HUES6 (cell line): ENCODE data around the gene HOXC9.

ENCODE experiments used
- H3K27ac ChIP-seq: 2 replicates; pipeline ENCODE4 v1.7.0; 2013; ENCODE audit warnings: low read depth, mild to moderate bottlenecking, low read length, inconsistent platforms
- H3K27me3 ChIP-seq: 2 replicates; pipeline ENCODE4 v1.6.1; 2013; ENCODE audit warnings: low read length; ENCODE audit not compliant: control insufficient read depth, insufficient read depth
- H3K36me3 ChIP-seq: 2 replicates; pipeline ENCODE4 v1.6.1; 2013; ENCODE audit warnings: low read length; ENCODE audit not compliant: control insufficient read depth, insufficient read depth
- H3K4me1 ChIP-seq: 2 replicates; pipeline ENCODE4 v1.6.1; 2013; ENCODE audit warnings: low read length; ENCODE audit not compliant: control insufficient read depth, insufficient read depth
- H3K4me3 ChIP-seq: 2 replicates; pipeline ENCODE4 v1.5.1; 2013; ENCODE audit warnings: low read depth, low read length
- H3K9ac ChIP-seq: one replicate; pipeline ENCODE4 v1.6.1; 2013; ENCODE audit warnings: mild to moderate bottlenecking, low read length
- H3K9me3 ChIP-seq: 2 replicates; pipeline ENCODE4 v1.6.1; 2013; ENCODE audit warnings: low read depth, low read length; ENCODE audit not compliant: control insufficient read depth, insufficient read depth

The HOXC9 gene

DNA sequence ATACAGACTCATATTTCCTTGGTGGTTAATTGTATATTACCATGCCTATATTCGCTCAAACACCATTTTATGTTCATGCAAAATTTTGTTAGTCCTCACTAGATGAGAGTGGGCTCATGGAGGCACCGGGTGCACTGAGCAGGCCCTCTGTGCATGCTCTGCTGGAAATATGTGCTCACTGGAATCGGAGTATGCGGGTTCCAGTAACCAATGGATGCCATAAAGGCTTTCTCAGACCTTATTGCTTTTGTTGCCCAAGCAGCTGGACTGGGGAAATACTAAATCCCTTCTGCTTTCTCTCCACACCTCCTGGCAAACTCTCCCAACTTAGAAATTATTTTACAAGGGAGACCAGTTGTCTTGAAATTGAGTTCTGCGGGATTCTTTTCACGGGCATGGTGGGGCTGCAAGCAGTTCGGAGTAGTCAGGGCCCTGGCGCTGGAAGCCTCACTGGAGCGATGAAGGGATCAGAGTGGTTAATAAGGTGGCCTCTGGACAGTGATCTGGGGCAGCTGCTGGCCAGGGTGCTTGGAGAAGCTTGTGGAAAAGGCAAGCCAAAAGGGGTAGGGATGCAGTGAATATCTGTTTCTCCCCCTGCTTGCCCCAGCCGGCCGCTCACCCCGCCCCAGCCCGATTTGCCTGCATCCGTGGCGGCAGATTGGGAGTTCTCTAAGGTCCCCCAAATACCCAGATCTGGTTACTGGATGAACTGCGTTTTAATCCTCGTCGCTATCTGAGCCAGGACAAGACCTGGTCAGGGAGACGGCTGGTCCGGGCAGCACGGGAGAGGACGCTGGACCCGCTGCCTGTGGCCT, 20.8 kb downstream of the HOXC9 start:
- no peak overlapping the region; the same call in 1 of the 2 replicates for H3K27ac ChIP-seq

DNA sequence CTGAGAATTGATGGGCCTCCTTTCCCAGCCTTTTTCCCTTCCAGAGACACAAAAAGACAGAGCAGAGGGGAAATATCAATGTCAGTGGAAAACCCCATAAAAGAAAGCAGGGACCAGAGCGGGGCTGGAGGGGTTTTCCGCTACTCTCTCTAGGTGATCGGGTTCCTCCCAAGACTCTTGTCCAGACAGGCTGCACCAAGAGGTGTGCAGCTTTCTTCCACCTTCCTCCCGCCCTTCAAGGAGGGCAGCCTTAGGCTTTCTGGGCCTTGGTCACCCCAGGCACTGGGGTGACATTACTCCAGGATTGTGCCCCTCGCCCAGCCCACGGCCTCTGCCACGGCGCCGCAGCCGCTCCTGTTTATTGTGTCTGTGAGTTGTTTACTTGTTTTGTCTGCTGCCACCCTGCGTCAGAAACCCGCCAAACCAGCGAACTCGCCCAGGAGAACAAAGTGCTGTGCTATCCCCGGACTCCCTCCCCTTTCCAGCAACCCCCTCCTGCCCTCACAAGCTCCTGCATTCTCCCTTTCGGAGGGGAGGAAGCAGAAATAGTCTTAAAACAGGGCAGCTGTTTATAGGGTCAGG, 21.6 kb downstream of the HOXC9 start:
- Histone ChIP-seq H3K9me3 (no peaks in the 10 kb centered on the region), H3K4me1 (peaks cover 28% of the 10 kb centered on the region), H3K4me3 (peak overlapping the region; percentile 45; the same call in 1 of the 2 replicates), H3K27ac (no peak overlapping the region; the same call in 1 of the 2 replicates), H3K27me3 (peaks cover 100% of the 10 kb centered on the region), H3K36me3 (no peaks in the 10 kb centered on the region), H3K9ac (peak overlapping the region; percentile 88)

More for the DNA sequence above, 20.8 kb downstream of the HOXC9 start:
- Histone ChIP-seq H3K27me3 (peaks cover 100% of the 10 kb centered on the region), H3K9me3 (no peaks in the 10 kb centered on the region), H3K36me3 (no peaks in the 10 kb centered on the region), H3K4me1 (peaks cover 25% of the 10 kb centered on the region), H3K9ac (peak overlapping the region; percentile 88), H3K4me3 (peak overlapping the region; percentile 45; the same call in 1 of the 2 replicates)

DNA sequence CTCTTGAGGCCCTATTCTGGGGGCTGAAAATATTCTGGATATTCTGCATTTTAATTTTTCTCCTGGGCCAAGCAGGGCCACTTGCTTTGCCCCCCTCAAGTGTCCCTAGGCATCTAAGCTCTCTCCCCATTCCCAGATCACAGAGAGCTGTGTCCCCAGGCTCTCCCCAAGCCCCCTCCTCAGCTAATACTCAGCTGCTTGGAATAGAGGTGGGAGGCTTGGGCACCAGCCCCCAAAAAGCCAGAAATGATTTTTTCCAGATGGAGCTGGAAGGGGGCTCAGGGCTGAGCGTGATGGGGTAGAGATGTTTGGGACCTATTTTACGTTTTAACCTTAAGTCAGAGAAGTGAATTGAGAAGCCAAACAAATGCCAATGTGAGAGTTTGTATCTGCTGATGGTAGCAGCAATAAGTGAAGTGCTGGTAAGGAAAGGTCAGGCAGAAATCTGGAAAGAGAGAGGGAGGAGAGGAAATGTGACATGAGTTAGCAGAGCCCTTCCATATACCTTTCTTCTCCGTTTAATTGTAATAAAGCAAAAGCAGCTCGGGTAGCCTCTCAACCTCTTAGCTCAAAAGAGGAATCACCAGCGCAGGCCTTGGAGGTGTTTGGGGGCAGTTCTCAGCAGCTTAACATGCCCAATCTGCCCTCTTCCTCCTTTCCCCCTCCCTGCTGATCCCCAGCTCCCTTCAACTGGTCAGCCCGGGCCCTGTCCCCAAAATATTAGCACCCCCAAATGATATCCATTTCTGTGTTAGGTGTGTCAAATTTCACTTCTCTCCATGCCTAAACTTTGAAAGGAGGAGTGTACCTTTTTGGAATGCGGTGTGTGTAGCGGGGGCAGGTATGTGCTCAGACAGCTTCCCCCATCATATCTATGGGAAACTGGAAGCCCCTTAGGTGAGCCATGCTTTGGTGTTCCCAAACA, 23.3 kb downstream of the HOXC9 start:
- peak overlapping the region; percentile 12; the same call in 1 of the 2 replicates for H3K4me3 ChIP-seq
- peak overlapping the region; percentile 70 for H3K9ac ChIP-seq
- no peaks in the 10 kb centered on the region for H3K36me3 ChIP-seq
- peaks cover 100% of the 10 kb centered on the region for H3K27me3 ChIP-seq
- H3K4me1 ChIP-seq, result peaks cover 19% of the 10 kb centered on the region
- H3K9me3 ChIP-seq, result no peaks in the 10 kb centered on the region
- H3K27ac ChIP-seq, result no peak overlapping the region; the same call in 1 of the 2 replicates

DNA sequence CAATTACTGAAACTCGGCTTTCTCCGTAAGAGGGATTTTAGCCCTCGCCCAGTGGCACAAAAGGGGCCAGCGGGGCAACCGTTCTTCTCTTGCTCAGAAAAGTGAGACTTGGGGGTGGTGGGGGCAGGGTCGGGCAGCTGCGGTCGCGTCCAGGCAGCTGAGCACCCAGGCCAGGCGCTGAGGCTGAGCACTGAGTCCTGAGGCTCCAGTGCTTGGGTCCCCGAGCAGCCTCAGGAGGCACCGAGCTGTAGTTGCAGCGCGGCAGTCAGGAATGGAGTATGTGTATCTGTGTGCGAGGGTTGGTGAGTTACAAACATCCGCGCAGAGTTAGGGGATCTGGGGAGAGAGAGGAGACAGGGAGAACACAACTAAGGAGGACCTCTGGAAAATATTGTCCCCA, 24.2 kb downstream of the HOXC9 start:
- no peaks in the 10 kb centered on the region for H3K9me3 ChIP-seq
- H3K27ac ChIP-seq, result no peak overlapping the region
- peak overlapping the region; percentile 60 for H3K9ac ChIP-seq
- H3K36me3 ChIP-seq, result no peaks in the 10 kb centered on the region
- H3K4me1 ChIP-seq, result peaks cover 19% of the 10 kb centered on the region; the same call in 1 of the 2 replicates
- peaks cover 100% of the 10 kb centered on the region for H3K27me3 ChIP-seq
- no peak overlapping the region; the same call in 1 of the 2 replicates for H3K4me3 ChIP-seq

DNA sequence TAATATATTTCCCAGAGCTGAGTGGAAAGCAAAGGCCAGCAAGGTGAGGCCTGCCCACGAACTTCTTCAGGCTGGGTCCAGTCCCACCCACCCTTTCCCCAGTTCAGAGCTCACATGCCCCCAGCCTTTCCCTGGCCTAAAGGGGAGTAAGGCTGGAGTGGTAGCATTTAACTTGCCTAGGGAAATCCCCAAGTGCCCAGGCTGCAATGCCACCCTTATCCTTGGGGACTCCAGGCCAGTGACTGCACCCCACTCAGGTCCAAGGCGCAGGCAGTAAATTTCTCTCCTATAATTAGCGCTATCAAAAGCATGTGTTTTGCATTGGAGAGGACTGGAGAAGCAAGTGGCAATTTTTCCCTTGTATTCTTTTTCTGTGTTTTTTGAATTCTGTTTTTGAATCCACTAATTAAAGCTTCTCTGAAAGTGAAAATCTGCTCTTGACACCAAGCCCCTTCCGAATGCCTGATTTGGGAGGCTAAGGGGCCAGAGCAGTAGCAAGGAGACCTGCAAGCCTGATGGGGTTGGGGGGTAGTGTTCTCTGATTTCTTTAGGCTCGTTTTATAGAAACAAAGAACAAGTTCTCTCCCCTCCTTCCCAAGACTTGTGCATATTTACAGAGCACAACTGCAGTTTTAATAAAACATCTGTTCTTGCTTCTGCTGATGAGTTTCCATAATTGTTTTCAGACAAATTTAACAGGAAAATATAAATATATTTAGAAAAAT, 24.8 kb downstream of the HOXC9 start:
- Histone ChIP-seq H3K27ac (no peak overlapping the region), H3K27me3 (peaks cover 100% of the 10 kb centered on the region), H3K36me3 (no peaks in the 10 kb centered on the region), H3K4me3 (no peak overlapping the region), H3K9me3 (no peaks in the 10 kb centered on the region), H3K9ac (peak overlapping the region; percentile 60), H3K4me1 (peaks cover 23% of the 10 kb centered on the region)

DNA sequence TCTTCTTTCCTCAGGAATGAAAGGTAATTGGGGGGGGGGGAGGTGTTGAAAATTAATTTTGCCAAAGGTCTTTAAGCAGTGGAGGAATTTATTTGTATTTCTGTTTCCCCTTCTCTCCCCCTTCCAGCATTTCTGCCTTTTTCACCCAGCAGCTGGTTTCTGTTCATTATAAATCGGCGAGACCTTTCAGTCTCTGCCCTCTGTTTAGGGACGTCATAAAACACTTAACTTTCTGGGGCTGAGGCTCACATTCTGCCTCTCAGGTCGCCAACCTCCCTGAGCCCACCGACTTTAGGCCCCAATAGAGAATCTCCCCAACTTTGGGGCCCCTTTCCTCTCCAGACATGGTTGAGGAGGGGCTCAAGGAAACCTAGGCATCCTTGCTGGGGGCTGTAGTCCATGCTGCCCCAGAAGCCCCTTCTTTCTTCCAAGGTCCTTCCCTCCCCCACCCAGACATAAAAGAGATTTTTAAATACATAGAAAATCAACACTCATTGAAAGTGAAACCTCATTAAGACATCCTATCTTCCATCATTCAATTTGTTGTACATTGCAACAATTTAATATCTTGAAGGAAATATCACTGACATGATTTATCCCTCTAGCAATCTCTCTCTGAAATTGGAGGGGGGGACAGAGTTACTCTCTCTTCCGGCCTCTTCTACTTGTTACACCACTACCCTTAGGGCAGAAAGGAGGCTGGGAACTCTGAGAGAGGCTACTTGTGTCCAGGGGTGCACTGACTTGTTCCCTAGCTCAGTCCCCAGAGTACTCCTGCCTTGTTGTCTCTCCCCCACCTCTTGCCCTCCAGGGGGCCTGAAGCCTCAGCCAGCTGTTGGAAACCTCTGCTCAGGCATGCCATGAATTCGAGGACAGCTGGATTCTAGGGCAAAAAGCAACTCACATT, 25.8 kb downstream of the HOXC9 start:
- H3K27me3 ChIP-seq, result peaks cover 100% of the 10 kb centered on the region
- H3K27ac ChIP-seq, result no peak overlapping the region; the same call in 1 of the 2 replicates
- peaks cover 21% of the 10 kb centered on the region for H3K4me1 ChIP-seq
- H3K9me3 ChIP-seq, result no peaks in the 10 kb centered on the region
- H3K4me3 ChIP-seq, result no peak overlapping the region
- peak overlapping the region; percentile 68 for H3K9ac ChIP-seq
- no peaks in the 10 kb centered on the region for H3K36me3 ChIP-seq

DNA sequence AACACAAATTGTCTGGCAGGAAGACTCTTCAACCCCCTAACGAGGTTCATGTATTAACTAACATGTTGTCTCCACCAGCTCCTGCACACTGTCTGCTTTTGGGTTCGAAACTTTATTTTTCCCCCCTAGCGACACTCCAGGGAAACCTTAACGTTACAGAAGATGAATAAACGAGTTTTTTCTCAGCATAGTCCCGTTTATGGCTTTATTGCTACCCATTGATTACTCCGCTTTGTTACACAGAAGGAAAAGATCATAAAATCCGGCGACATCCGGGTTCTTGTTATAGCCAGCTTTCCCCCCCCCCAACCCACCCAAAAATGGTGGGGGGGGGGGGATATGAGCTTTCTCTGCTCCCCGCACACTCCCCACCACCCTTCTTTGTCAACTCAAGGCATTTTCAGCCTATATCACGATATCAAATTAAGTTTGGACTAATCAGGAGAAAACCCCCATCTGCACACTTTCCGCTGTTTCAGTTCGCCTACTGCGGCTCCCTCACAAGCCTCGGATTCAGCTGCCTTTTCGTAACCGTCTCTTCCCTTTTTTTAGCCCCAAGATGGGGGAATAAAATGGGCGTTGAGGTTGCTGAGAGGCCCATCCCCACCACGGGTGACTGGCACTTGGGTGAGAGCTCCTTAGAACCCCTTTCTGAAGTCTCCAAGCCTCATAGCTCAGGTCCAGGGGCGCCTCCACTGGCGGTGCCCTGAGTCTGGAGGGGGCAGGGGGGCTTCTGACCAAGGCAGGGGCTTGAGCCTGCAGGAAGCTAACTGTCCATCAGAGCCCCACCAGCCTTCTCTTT, 26.9 kb downstream of the HOXC9 start:
- Histone ChIP-seq H3K36me3 (no peaks in the 10 kb centered on the region), H3K4me3 (peak overlapping the region; percentile 8; the same call in 1 of the 2 replicates), H3K9ac (peak overlapping the region; percentile 78), H3K9me3 (no peaks in the 10 kb centered on the region), H3K27me3 (peaks cover 100% of the 10 kb centered on the region), H3K27ac (no peak overlapping the region), H3K4me1 (peaks cover 27% of the 10 kb centered on the region)

DNA sequence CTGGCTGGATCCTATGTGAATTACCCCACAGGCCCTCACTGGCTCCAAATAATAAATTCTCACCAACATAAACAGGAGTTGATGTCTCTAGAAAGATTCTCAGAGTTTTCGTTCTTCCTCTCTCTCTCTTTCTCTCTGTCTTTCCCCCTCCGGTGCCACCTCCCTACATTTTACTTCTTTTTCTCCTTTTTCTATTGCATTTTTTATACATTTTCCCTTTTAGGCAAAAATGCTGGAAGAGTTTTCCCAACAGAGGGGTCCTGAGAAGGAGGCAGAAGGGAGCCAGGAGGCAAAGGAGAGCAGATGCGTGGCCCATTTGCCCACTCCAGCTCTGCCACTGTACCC, 27.5 kb downstream of the HOXC9 start:
- Histone ChIP-seq H3K9me3 (no peaks in the 10 kb centered on the region), H3K9ac (peak overlapping the region; percentile 78), H3K27ac (no peak overlapping the region), H3K4me1 (peaks cover 28% of the 10 kb centered on the region), H3K4me3 (peak overlapping the region; percentile 8; the same call in 1 of the 2 replicates), H3K27me3 (peaks cover 100% of the 10 kb centered on the region), H3K36me3 (no peaks in the 10 kb centered on the region)
